PFSK-1 (cell line): ENCODE data around the gene LTBP3.

Experiments used
- FOXP2 ChIP-seq: optimal IDR thresholded peaks from 2 replicates; pipeline ENCODE3; 2011; ENCODE audit warnings: borderline replicate concordance, control low read depth, inconsistent platforms; ENCODE audit not compliant: insufficient read depth; ENCODE audit errors: extremely low read length, extremely low read depth
- POLR2AphosphoS5 ChIP-seq: IDR thresholded peaks from 2 replicates; pipeline ENCODE4 v1.6.1; 2012; ENCODE audit warnings: low read depth, mild to moderate bottlenecking, control low read depth, low read length, moderate library complexity
- REST ChIP-seq, 2 experiments: IDR thresholded peaks; 2 replicates each; pipeline versions ENCODE4 v1.6.1 to v1.8.0; 2011 to 2012; ENCODE audit warnings: low read depth in 2 of 2, low read length in 2 of 2, control low read depth in 1 of 2, inconsistent platforms in 1 of 2, mild to moderate bottlenecking in 1 of 2, moderate library complexity in 1 of 2; ENCODE audit not compliant: insufficient read depth in 1 of 2
- SIN3A ChIP-seq: IDR thresholded peaks from 2 replicates; pipeline ENCODE4 v1.6.1; 2012; ENCODE audit warnings: mild to moderate bottlenecking, low read length, moderate library complexity, borderline replicate concordance; ENCODE audit not compliant: insufficient read depth
- TAF1 ChIP-seq: IDR thresholded peaks from 2 replicates; pipeline ENCODE4 v1.6.1; 2012; ENCODE audit warnings: low read length, control low read depth, borderline replicate concordance; ENCODE audit not compliant: insufficient read depth

LTBP3 gene

GRCh38 chr11:65541093-65541982, 16.8 kb downstream of the LTBP3 start:
- TF ChIP-seq REST (IDR thresholded peaks at IDR 0.05; ENCODE audit: insufficient read depth in 1 of 2, low read depth in 2 of 2, low read length in 2 of 2) = no peak

GRCh38 chr11:65540290-65541092, 17.7 kb downstream of the LTBP3 start:
- TF ChIP-seq POLR2AphosphoS5 (peak; percentile 60), REST (IDR thresholded peaks at IDR 0.05; ENCODE audit: insufficient read depth in 1 of 2, low read depth in 2 of 2, low read length in 2 of 2) (no peak), TAF1 (no peak), SIN3A (0 out of 2 replicates have a peak, but pooled peaks have one; percentile 37), FOXP2 (peak; percentile 90)

- no peak for TF ChIP-seq REST (IDR thresholded peaks at IDR 0.05; ENCODE audit: insufficient read depth in 1 of 2, low read depth in 2 of 2, low read length in 2 of 2)
- peak; percentile 19 for TF ChIP-seq FOXP2
Observed at GRCh38 chr11:65539744-65540289, 18.3 kb downstream of the LTBP3 start.

GRCh38 chr11:65538915-65539743, 19.0 kb downstream of the LTBP3 start:
- TF ChIP-seq REST (IDR thresholded peaks at IDR 0.05; ENCODE audit: insufficient read depth in 1 of 2, low read depth in 2 of 2, low read length in 2 of 2) = no peak
- TF ChIP-seq TAF1 = no peak
- no peak for TF ChIP-seq SIN3A
- TF ChIP-seq FOXP2 = no peak
- no peak for TF ChIP-seq POLR2AphosphoS5
